ENCODE data around the gene KCTD11.

KCTD11 gene

GRCh38 chr17:7403043-7403726 lies 51.2 kb downstream of the KCTD11 start:
- peak in 1 of 56 donors; percentile 43 for DNase-seq

GRCh38 chr17:7403727-7403976 lies 51.7 kb downstream of the KCTD11 start:
- peak in 2 of 56 donors; percentile 73 to 78 for DNase-seq

- DNase-seq, result peak; percentile 75 to 100 (median 99)
Measured at GRCh38 chr17:7403977-7404736, 52.2 kb downstream of the KCTD11 start, which contains the start of gene TMEM256. TSS of gene TMEM256 (minus strand) at chr17:7404097. CDS start at chr17:7404084, 13 bp downstream.

Data from amygdala (tissue), 56 donors.